Upper lobe of left lung (tissue), 4 donors: ENCODE measurements around the gene HCST.

Experiments
- CTCF ChIP-seq, 6 experiments: fragments of 450-650 bp in 4 of 6; fragments of 200-600 bp in 2 of 6; sonication (generic) in 2 of 6; IDR thresholded peaks; one replicate each; pipeline ENCODE4 v1.5.1; 2016 to 2019; ENCODE audit warnings: antibody characterized with exemption in 6 of 6
- POLR2A ChIP-seq, 4 donors: fragments of 450-650 bp; IDR thresholded peaks; one replicate each; pipeline ENCODE4 v1.5.1; 2016 to 2017; ENCODE audit warnings: antibody characterized with exemption in 4 of 4, mild to moderate bottlenecking in 2 of 4
- POLR2AphosphoS5 ChIP-seq, 2 donors: sonication (generic); formaldehyde crosslinking; IDR thresholded peaks; one replicate each; pipeline ENCODE4 v1.5.1; 2017; ENCODE audit warnings: antibody characterized with exemption in 2 of 2

- TF ChIP-seq CTCF (IDR thresholded peaks at IDR 0.05) (no peak), POLR2A (IDR thresholded peaks at IDR 0.05) (no peak), POLR2AphosphoS5 (IDR thresholded peaks at IDR 0.05) (no peak)
Observed at GRCh38 chr19:35860436-35860817, 41.9 kb upstream of the HCST start.
